Breast epithelium (tissue), 3 donors: ENCODE results near the gene FAAP20.

Source experiments
- CTCF ChIP-seq, 3 donors: fragments of 450-650 bp; IDR thresholded peaks; one replicate each; pipeline ENCODE4 v1.5.1; 2016 to 2017; ENCODE audit warnings: antibody characterized with exemption in 3 of 3, mild to moderate bottlenecking in 3 of 3, moderate library complexity in 3 of 3
- POLR2A ChIP-seq: fragments of 450-650 bp; IDR thresholded peaks from one replicate; pipeline ENCODE4 v1.6.1; 2016; ENCODE audit warnings: antibody characterized with exemption, mild to moderate bottlenecking, moderate library complexity

- TF ChIP-seq POLR2A (no peak), CTCF (IDR thresholded peaks at IDR 0.05) (no peak)
Observed at GRCh38 chr1:2236695-2237677, 42.4 kb upstream of the FAAP20 start.
